Measurements from ENCODE around the gene PLA2G2D. TPM values are rescaled to one million over a fixed set of nuclear protein-coding genes. Genes with fewer than 3 reads are reported as not detected.

PLA2G2D gene
- total RNA-seq, 1 experiment from 2014 or later: not detected

DNA sequence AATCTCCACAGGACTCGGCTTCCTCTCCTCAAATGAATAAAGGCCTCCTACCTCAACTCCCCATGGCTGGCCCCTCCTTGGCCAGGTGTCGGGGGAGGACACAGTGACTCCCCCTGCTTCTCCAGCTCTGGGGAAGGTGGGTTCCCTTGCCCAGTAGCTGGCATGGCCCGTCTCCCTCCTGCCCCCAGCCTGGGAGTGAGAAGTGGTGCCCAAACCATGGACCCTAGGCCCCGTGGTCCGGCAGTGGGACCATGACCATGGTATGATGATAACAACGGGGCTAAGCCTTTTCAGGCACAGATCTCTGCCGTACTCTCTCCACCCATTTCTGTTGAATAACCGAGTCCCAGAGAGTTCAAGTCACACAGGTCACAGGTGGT, 31.0 kb upstream of the PLA2G2D start:
- no peak overlapping the region for H2AFZ ChIP-seq (ENCODE audit: low read length)
- no peaks in the 10 kb centered on the region for H3K79me2 ChIP-seq (ENCODE audit: insufficient read depth, low read length)
- no peak overlapping the region for H3K56ac ChIP-seq (ENCODE audit: insufficient read length, low read depth, low read length)
- H3K4me1 Mint-ChIP-seq: peaks cover 12 to 36% of the 10 kb centered on the region in 2 experiments
- no peak overlapping the region for H2BK20ac ChIP-seq (ENCODE audit: low read depth, low read length, poor library complexity, severe bottlenecking)
- no peak overlapping the region for H3K18ac ChIP-seq (ENCODE audit: insufficient read length, low read depth, low read length)
- H3K14ac ChIP-seq (ENCODE audit: insufficient read depth, low read length): no peak overlapping the region
- no peak for DNase-seq
- H3K79me1 ChIP-seq (ENCODE audit: insufficient read depth, low read depth, low read length, poor library complexity, severe bottlenecking): no peaks in the 10 kb centered on the region
- no peaks in the 10 kb centered on the region for H3K27me3 Mint-ChIP-seq (ENCODE audit: low read depth)
- no peak overlapping the region for H2BK15ac ChIP-seq (ENCODE audit: low read depth, low read length)
- H3K4me2 ChIP-seq (ENCODE audit: insufficient read depth, insufficient read length, low read length): no peak overlapping the region
- H3K27ac Mint-ChIP-seq: no peak overlapping the region; a peak in 1 of 7 replicates
- no peak overlapping the region for H3K4ac ChIP-seq (ENCODE audit: low read depth, low read length)
- no peak overlapping the region for H2BK5ac ChIP-seq (ENCODE audit: insufficient read length, low read length)
- H4K5ac ChIP-seq (ENCODE audit: insufficient read length, low read depth, low read length): no peak overlapping the region
- H2BK12ac ChIP-seq (ENCODE audit: insufficient read length, low read depth, low read length): no peak overlapping the region
- H3K4me1 ChIP-seq (ENCODE audit: insufficient read depth, low read length): no peaks in the 10 kb centered on the region
- no peaks in the 10 kb centered on the region for H3K9me3 ChIP-seq (ENCODE audit: control insufficient read depth, low read depth, low read length)
- H3K9me3 Mint-ChIP-seq: no peaks in the 10 kb centered on the region
- no peak overlapping the region for H3K27ac ChIP-seq (ENCODE audit: insufficient read length, low read depth, low read length)
- TF ChIP-seq, protein P1, sequence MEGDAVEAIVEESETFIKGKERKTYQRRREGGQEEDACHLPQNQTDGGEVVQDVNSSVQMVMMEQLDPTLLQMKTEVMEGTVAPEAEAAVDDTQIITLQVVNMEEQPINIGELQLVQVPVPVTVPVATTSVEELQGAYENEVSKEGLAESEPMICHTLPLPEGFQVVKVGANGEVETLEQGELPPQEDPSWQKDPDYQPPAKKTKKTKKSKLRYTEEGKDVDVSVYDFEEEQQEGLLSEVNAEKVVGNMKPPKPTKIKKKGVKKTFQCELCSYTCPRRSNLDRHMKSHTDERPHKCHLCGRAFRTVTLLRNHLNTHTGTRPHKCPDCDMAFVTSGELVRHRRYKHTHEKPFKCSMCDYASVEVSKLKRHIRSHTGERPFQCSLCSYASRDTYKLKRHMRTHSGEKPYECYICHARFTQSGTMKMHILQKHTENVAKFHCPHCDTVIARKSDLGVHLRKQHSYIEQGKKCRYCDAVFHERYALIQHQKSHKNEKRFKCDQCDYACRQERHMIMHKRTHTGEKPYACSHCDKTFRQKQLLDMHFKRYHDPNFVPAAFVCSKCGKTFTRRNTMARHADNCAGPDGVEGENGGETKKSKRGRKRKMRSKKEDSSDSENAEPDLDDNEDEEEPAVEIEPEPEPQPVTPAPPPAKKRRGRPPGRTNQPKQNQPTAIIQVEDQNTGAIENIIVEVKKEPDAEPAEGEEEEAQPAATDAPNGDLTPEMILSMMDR (conservative IDR thresholded peaks at IDR 0.05): no peak
- H3K23ac ChIP-seq (ENCODE audit: insufficient read length, low read depth, low read length): no peak overlapping the region
- WGBS (ENCODE audit: extremely low coverage, insufficient read length, low lambda C conversion rate): no CpG with 5 or more reads among the region's 8 CpGs
- H3K23me2 ChIP-seq (ENCODE audit: insufficient read length, low read depth, low read length, poor library complexity, severe bottlenecking): peaks cover 9% of the 10 kb centered on the region
- H4K8ac ChIP-seq (replicated peaks; ENCODE audit: insufficient read length, low read depth, low read length): no peak overlapping the region
- H3K27me3 ChIP-seq (ENCODE audit: insufficient read depth, low read length): no peaks in the 10 kb centered on the region
- no peak overlapping the region for H3K9ac ChIP-seq (ENCODE audit: extremely low read depth, insufficient read length, low read length)
- H3K36me3 Mint-ChIP-seq (ENCODE audit: insufficient read depth in 1 of 3, low read depth in 3 of 3): no peaks in the 10 kb centered on the region
- H3T11ph ChIP-seq (ENCODE audit: low read length): no peak overlapping the region
- H4K91ac ChIP-seq (ENCODE audit: insufficient read length, low read depth, low read length): no peak overlapping the region
- H2AK5ac ChIP-seq (ENCODE audit: insufficient read length, low read length): no peak overlapping the region
- H4K20me1 ChIP-seq (ENCODE audit: control insufficient read depth, insufficient read depth, insufficient read length): no peaks in the 10 kb centered on the region
- no peak overlapping the region for H3K4me3 Mint-ChIP-seq
- H2BK120ac ChIP-seq (ENCODE audit: low read depth, low read length, poor library complexity, severe bottlenecking): no peak overlapping the region

Data from H9 (cell line).